ENCODE measurements around the gene NOBOX. TPM values are rescaled to one million over a fixed set of nuclear protein-coding genes. Genes with fewer than 3 reads are reported as not detected.

Gene NOBOX
- total and polyA plus RNA-seq, 4 donors = not detected

DNA sequence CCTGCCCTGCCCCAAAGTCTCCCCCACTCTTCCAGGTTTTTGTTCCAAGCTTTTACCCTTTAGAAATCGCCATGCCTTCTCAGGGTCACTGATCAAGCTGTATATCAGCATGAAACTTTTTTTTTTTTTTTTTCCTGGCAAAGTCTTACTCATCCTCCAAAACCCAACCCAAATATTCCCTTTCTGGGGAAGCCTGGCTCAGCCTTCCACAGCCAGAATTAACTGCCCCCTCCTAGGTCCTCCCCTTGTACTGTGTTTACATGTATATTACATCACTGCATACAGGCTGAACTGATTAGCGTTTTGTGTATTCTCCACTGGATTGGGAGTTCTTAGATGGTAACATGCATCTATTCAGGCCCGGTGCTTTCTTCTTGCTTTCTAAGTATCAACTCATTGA is 4.6 kb upstream of the NOBOX start:
- no peaks in the 10 kb centered on the region for H3K9me3 ChIP-seq (ENCODE audit: control insufficient read depth in 4 of 4, low read length in 3 of 4)
- TF ChIP-seq FOXA2 (IDR thresholded peaks at IDR 0.05) (no peak), GABPA (IDR thresholded peaks at IDR 0.05 in 1 of 2, conservative IDR thresholded peaks at IDR 0.05 in 1 of 2) (no peak), RAD21 (IDR thresholded peaks at IDR 0.05) (no peak), TAF1 (conservative IDR thresholded peaks at IDR 0.05) (no peak), HNF4A (conservative IDR thresholded peaks at IDR 0.05) (no peak)
- TF ChIP-seq, protein P1, sequence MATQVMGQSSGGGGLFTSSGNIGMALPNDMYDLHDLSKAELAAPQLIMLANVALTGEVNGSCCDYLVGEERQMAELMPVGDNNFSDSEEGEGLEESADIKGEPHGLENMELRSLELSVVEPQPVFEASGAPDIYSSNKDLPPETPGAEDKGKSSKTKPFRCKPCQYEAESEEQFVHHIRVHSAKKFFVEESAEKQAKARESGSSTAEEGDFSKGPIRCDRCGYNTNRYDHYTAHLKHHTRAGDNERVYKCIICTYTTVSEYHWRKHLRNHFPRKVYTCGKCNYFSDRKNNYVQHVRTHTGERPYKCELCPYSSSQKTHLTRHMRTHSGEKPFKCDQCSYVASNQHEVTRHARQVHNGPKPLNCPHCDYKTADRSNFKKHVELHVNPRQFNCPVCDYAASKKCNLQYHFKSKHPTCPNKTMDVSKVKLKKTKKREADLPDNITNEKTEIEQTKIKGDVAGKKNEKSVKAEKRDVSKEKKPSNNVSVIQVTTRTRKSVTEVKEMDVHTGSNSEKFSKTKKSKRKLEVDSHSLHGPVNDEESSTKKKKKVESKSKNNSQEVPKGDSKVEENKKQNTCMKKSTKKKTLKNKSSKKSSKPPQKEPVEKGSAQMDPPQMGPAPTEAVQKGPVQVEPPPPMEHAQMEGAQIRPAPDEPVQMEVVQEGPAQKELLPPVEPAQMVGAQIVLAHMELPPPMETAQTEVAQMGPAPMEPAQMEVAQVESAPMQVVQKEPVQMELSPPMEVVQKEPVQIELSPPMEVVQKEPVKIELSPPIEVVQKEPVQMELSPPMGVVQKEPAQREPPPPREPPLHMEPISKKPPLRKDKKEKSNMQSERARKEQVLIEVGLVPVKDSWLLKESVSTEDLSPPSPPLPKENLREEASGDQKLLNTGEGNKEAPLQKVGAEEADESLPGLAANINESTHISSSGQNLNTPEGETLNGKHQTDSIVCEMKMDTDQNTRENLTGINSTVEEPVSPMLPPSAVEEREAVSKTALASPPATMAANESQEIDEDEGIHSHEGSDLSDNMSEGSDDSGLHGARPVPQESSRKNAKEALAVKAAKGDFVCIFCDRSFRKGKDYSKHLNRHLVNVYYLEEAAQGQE (IDR thresholded peaks at IDR 0.05) = no peak
- no peak overlapping the region for H3K4me3 ChIP-seq (ENCODE audit: low read depth in 1 of 3, low read length in 3 of 3)
- no peak overlapping the region for H3K27ac ChIP-seq (ENCODE audit: low read depth in 1 of 2, low read length in 2 of 2)
- no peaks in the 10 kb centered on the region for H3K4me1 ChIP-seq (ENCODE audit: control insufficient read depth in 4 of 4, insufficient read depth in 4 of 4, low read length in 3 of 4)
- 68% methylated on average over 3 of the region's 3 CpGs for WGBS
- no peak for DNase-seq (ENCODE audit: low spot score)
- no peaks in the 10 kb centered on the region for H3K27me3 ChIP-seq (ENCODE audit: control insufficient read depth in 4 of 4, insufficient read depth in 4 of 4, low read length in 3 of 4)
- no peak overlapping the region for H3K9ac ChIP-seq (ENCODE audit: low read depth in 1 of 2, low read length in 2 of 2)
- H3K36me3 ChIP-seq (ENCODE audit: control insufficient read depth in 4 of 4, insufficient read depth in 3 of 4, low read depth in 1 of 4, low read length in 3 of 4) = no peaks in the 10 kb centered on the region

DNA sequence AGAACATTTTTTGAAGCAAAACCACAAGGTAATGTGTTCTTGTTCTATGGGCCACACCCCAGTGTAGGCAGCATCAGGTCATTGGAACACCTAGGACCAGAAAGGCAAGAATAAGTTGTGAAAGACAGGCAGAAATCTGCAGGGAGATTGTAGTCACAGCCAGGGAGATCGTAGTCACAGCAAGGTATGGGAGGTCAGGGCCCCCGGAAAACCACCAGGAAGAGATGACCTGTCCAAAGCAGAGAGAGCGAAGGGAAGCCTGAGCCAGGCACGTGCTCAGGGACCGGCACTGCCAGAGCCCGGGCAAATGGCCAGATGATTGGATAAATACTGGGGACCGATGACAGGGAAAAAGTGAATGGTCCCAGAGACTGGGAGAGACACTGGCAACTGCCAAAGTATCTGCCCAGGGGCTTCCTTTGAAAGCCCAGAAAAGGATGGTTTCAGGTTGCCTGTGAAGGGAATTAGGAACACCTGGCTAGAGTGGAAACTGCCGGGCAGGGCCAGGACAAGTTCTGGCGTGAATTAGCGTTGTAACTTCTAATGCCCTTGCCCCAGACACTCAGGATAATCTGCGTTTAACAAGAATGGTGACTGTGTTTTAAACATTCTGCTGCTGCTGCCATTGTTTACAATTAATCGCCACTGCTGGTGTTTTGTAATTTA is 3.9 kb upstream of the NOBOX start:
- Histone ChIP-seq H3K36me3 (ENCODE audit: control insufficient read depth in 4 of 4, insufficient read depth in 3 of 4, low read depth in 1 of 4, low read length in 3 of 4) (no peaks in the 10 kb centered on the region), H3K9me3 (ENCODE audit: control insufficient read depth in 4 of 4, low read length in 3 of 4) (no peaks in the 10 kb centered on the region), H3K4me1 (ENCODE audit: control insufficient read depth in 4 of 4, insufficient read depth in 4 of 4, low read length in 3 of 4) (no peaks in the 10 kb centered on the region), H3K27me3 (ENCODE audit: control insufficient read depth in 4 of 4, insufficient read depth in 4 of 4, low read length in 3 of 4) (no peaks in the 10 kb centered on the region), H3K9ac (ENCODE audit: low read depth in 1 of 2, low read length in 2 of 2) (no peak overlapping the region), H3K4me3 (ENCODE audit: low read depth in 1 of 3, low read length in 3 of 3) (no peak overlapping the region), H3K27ac (ENCODE audit: low read depth in 1 of 2, low read length in 2 of 2) (no peak overlapping the region)
- no peak for DNase-seq (ENCODE audit: low spot score)
- WGBS = 60% methylated on average over 12 of the region's 12 CpGs
- TF ChIP-seq, protein P2, sequence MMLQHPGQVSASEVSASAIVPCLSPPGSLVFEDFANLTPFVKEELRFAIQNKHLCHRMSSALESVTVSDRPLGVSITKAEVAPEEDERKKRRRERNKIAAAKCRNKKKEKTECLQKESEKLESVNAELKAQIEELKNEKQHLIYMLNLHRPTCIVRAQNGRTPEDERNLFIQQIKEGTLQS (IDR thresholded peaks at IDR 0.05) = no peak
- TF ChIP-seq FOXA1 (IDR thresholded peaks at IDR 0.05) = no peak
- TF ChIP-seq, protein P3, sequence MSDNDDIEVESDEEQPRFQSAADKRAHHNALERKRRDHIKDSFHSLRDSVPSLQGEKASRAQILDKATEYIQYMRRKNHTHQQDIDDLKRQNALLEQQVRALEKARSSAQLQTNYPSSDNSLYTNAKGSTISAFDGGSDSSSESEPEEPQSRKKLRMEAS (IDR thresholded peaks at IDR 0.05) = no peak
- TF ChIP-seq GABPA (IDR thresholded peaks at IDR 0.05 in 1 of 2, conservative IDR thresholded peaks at IDR 0.05 in 1 of 2) = no peak
- no peak for TF ChIP-seq RXRA (IDR thresholded peaks at IDR 0.05)
- TF ChIP-seq YY1 (IDR thresholded peaks at IDR 0.05) = no peak
- TF ChIP-seq, protein P1 (IDR thresholded peaks at IDR 0.05) = no peak
